ENCODE results near the gene MEGF9.

DNA sequence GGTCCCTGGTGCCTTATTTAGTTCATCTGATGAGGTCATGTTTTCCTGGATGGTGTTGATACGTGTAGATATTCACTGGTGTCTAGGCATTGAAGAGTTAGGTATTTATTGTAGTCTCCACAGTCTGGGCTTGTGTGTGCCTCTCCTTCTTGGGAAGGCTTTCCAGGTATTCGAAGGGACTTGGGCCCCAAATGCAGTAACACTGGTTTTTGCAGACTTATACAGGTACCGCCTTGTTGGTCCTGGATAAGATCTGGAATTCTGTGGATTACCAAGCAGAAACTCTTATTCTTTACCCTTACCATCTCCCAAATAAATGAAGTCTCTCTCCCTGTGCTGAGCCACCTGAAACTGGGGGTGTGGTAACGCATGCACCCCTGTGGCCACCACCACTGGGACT, 34.1 kb downstream of the MEGF9 start:
- TF ChIP-seq CTCF (conservative IDR thresholded peaks at IDR 0.05; ENCODE audit: low read length) = no peak
- TF ChIP-seq EZH2phosphoT487 (IDR thresholded peaks at IDR 0.05; ENCODE audit: borderline replicate concordance, low read depth, low read length) = no peak

All from OCI-LY7 (cell line).